CD4-positive, alpha-beta T cell treated with Interleukin-4 for 4 hours (primary cell): ENCODE measurements around the gene CYBC1.

ENCODE experiments used
- DNase-seq: peaks from one replicate; pipeline ENCODE4 v3.0.0-alpha.2; 2020

Gene CYBC1

DNA sequence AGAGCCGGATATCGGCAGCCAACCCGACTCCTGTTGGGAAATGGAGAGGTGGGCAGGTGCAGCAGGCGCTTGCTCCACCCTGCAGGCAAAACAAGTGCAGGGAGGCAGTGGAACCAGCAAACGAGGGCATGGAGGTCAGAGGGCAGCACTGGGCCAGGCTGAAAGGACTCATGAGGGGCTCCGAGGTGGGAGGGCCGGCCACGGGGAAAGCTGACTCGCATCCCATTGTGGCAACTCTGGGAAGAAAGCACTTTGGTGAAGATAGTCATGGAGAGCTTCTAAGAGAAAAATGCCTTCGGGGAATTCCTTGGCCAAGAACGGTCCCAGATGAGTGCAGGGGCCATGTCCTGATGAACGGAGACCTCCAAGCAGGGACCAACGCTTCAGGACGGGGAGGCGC, 4.4 kb downstream of the CYBC1 start:
- DNase-seq, result no peak

DNA sequence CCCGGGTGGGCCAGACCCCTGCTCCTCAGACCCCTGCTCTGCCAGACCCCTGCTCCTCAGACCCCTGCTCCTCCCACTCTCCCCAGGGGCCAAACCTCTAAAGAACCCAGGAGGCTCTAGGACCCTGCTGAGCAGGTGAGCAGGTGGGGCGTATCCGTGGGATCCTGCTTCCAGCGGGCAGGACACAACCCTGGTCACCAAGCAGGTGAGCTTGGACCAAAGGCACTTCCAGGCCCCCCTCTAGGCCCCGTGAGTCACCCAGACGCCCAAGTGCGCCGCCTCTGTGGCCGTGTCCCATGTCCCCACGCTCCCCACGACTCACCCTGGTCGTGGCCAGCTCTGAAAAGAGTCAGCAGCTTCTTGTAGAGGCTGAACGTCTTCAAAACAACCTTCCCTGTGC, 5.0 kb downstream of the CYBC1 start:
- DNase-seq, result no peak

DNA sequence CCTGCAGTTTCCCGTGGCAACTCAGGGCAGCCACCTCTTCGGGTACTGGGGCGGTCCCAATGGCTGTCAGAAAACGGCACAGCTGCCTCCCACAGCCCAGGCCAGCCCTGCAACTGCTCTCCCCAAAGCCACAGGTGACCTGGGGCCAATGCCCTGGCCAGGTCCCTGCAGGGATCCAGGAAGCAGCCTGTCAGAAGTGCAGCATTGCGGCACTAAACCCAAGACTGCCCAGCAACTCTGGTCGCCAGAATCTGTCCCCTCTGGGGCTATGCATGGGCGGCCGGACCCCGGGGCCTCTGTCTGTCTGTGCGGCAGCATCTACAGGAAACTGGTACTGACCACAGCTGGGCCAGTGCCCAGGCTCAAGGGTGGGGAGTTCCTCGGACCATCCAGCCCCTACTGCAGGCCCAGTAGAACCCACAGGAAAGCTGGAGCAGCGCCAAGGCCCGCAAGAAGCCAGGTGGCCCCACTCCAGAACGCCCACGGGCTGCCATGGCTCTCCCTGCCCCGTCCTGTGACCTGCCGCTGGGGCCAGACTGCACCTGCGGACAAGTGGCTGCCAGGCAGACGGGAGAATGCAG, 5.5 kb downstream of the CYBC1 start:
- no peak for DNase-seq

DNA sequence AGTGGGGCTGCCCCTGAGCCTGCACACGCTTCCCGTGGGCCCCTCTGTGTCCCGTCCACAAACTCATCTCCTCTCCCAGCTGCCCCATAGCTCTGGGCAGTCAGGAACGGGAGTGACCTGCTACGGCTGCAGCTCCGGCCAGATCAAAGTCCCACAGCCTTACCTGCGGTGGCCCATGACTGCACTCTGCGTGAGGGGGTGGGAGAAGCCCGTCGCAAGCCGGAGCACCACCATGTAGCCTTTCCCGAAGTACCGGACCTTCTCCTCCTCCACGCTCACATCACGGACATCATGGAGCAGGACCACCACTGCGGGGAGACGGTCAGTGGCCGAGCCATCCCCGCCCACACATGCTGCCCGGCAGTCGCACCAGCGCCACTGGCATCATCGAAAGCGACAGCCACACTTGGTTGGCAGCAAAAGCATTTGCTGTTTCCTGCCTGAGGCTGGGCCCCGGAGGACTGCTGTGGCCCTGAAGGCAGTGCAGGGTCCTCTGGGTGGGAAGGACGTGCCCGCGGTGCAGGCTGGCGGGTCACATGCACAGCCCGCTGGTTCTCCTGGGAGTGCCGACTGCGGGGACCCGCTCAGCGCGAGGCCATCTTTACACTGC, 6.2 kb downstream of the CYBC1 start:
- DNase-seq, result no peak

DNA sequence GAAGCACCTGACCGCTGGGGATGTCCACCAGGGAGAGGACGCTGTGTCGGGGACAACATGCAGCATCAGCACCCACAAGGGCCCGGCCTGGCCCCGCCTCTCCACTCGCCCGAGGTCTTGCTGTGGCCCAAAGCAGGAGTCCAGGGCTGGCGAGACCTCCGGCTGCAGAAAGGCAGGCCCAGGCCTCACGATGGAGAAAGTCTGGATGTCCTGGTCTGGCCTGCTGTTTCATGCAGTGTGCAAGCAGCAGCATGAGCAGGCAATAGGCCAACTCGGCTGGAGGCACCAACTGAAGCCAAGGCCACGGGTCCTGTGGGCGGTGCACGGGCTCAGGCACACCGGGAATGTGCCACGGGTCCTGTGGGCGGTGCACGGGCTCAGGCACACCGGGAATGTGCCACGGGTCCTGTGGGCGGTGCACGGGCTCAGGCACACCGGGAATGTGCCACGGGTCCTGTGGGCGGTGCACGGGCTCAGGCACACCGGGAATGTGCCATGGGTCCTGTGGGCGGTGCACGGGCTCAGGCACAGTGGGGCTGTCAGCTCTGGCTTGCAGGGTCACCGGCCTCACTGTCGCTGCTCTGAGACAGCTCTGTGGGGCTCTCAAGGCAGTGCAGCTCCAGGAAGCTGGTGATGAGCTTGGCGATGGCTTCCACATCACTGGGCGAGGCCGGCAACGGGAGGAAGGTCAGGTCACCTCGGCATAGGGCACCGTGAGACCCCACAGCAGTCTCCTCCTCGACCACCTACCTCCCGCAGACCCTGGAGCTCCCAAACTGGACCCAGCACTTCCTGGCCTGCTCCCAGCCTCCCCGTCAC, 6.9 kb downstream of the CYBC1 start:
- DNase-seq, result no peak

DNA sequence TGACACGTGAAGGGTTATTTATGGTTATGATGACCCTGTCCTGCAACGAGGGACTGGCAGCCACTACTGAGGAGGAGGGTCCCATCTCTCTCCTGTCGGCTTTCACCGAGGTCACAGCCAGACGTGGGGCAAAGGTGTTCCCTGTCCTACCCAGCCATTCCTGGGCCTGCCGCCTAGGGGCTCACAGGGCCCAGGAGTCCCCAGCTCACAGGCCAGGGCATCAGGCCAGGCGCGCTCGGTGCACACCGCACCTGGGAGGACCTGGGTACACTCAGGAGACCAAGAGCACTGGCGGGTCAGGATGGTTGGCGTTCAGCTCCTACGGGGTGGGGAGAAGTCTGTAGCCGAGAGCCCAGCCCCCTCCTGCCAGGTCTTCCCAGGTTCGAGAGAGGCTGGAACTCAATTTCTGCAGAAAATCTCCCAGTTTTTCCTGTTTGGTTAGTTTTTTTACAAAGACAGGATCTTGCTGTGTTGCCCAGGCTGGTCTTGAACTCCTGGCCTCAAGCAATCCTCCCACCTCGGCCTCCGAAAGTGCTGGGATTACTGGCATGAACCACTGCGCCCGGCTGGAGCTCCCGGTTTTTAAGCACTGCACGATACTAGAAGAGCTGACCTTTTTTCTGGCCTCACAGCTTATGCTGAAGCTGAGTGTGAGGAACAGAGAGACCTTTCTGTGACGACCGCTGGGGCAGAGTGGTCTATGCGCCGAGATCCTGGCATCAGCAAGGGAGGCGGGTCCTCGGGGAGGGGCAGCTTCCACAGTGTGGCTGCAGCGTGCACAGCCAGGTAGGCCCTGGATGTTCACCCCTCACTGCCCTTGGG, 7.7 kb downstream of the CYBC1 start:
- no peak for DNase-seq

DNA sequence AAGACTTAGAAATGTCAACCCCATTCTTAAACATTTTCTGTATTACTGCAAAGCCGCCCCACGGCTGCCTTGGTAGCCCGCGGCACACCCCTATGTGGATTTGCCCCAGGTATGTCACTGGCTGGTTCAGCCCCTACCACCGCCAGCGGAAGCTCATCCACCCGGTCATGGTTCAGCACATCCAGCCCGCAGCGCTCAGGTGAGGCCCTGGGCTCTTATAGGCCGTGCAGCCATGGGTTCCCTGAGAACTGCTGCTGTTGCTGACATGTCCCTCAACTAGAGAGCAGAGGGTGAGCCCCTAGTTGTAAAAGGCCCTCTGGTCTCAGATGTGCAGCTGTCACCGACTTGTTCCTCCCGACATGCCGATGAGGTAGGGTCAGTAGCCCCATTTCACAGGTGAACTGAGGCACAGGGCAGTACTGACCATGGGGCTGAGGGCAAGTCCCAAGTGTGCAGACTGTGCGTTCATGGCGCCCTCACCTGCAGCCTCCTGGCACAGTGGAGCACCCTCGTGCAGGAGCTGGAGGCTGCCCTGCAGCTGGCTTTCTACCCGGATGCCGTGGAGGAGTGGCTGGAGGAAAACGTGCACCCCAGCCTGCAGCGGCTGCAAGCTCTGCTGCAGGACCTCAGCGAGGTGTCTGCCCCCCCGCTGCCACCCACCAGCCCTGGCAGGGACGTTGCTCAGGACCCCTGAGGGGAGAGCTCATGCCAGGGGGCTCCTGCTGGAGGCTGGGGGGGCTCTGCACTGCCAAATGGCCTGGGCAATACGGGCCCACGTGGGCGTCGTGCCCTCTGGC, 8.7 kb downstream of the CYBC1 start:
- DNase-seq, result no peak

DNA sequence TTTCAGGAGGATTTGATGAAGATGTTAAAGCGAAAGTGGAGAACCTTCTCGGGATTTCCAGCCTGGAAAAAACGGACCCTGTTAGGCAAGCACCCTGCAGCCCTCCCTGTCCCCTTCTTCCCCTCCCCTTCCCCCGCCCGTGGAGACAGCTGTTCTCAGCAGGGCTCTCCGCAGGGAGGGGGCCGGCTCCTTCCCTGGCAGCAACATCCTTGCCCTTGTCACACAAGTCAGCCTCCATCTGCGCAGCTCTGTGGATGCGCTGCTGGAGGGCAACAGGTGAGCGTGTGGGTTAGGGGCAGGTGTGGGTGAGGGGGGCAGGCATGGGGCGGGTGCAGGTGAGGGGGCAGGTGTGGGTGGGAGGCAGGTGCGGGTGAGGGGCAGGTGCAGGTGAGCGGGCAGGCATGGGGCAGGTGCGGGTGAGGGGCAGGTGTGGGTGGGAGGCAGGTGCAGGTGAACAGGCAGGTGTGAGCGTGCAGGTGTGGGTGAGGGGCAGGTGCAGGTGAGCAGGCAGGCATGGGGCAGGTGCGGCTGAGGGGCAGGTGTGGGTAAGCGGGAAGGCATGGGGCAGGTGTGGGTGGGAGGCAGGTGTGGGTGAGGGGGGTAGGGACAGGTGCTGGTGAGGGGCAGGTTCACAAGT, 9.4 kb downstream of the CYBC1 start:
- no peak for DNase-seq

DNA sequence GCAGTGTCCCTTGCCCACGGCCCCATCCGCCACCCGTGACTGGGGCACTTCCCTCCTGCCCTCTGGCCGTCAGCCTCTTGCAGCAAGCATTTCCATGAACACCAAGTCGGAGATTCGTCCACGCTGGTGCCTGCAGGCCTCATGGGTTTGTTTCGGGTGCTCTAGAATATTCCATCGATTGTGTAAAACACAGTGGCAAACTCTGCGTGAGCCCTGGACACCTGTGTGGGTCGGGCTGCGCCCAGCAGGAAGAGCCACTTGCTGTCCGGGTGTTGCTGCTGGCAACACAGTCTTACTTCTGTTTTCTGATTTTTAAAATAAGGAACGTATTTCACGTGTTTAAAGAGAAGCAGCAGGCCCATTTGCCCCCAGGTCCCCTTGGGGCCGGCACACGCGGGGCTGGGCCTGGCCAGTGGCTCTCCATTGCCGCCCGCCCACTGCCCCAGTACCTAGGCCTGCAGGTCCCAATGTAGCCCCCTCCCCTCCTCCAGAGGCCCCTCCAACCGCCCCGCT, 10.0 kb downstream of the CYBC1 start:
- DNase-seq, result no peak

DNA sequence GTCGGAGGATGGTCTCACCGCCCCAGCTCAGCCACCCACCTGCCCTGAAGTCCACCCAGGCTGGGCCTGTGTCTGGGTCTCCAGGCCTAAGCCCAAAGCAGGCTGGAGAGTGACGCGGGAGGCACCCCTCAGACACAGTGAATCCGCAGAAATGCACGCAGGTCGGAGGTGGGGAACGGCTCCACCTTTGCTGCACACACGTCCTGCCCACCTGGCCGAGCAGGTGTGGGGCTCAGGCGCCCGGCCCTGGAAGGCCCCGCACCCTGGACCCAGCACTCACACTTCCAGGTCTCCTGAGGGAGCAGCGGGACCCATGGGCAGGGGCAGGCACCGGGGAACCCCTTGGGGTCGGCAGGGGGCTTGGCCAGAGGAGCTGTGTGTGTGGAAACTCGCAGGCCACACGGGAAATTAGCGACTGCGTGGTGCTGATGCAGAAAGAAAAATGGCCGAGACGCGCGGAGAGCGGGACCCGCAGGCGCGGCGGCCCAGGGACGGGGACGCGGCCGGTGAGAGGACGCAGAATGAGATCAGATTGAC, 10.7 kb downstream of the CYBC1 start:
- DNase-seq, result no peak

DNA sequence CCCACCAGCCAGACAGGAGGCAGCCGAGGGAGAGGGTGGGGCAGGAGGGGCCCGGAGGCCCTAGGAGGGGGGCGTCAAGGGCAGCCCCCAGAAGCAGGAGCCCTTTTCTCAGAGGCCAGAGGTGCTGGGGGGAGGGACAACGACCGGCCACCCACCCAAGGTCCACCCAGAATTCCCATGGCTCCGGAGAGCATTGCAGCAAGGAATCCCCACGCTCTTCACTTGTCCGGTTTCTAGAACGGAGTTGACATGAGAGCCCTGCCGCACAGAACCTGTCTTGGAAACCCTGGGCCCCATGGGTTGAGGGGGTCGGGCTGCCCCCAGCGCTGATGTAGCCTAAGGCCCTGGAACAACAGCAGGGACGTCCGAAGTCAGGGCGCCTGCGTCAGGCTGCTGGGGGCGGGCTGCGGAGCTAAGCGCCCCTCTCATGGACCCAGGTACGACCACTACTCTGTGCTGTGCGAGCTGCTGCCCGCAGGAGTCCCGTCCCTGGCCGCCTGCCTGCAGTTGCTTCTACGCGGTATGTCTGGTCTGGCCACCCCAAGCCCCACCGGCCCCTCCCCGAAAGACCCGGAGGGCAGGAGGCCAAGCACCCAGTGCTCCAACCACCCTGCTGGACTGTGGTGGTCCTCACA, 11.2 kb downstream of the CYBC1 start:
- no peak for DNase-seq

DNA sequence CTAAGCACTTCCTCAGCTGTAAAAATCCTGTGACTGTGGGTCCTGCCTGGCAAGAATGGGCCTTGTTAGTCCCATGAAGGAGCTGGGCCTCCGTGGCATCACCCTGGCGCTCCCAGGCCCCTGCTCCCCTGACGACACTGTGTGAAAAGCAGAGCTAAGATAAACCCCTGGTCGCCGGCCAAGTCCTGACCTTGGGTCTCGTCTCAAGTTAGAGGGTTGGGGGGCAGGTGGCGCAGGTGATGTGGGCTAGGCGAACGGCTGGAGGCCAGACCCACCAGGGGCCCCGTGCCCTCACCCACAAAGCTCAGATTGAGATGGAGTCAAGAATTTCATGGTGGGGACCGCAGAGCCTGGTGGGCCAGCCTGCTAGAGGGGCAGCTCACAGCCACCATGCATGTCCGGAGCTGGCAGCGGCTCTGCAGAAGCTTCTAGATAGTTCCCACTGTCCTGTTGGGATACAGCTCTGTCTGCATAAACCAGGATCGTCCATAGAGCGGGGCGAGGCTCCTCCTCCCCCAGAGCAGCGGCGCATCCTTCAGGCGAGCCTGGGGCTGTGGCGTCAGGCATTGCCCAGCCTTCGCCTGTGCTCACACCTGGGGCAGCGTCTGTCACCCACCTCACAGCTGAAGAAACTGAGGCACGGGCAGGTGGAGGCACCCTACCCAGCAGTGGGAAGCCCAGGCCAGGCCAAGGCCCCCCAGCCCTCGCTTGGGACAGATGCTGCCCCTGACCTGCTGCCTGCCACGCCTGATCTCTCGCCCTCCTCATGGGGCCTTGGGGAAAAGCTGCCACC, 12.0 kb downstream of the CYBC1 start:
- no peak for DNase-seq

DNA sequence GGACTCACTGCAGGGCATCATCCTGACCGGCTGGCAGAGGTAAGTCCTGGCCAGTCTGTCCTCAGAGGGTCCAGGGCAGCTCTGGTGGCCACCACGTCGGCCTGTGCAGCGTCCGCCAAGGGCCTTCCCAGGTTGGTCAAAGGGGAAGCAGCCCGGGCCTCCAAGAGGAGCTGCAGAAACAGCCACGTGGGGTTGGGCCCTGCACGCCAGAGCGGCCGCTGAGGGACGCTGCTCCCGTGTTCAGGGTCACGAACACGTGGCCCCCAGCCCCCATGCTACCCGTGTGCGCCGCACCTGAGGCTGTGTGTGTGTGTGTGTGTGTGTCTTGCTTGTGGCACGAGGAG, 13.3 kb downstream of the CYBC1 start:
- no peak for DNase-seq

DNA sequence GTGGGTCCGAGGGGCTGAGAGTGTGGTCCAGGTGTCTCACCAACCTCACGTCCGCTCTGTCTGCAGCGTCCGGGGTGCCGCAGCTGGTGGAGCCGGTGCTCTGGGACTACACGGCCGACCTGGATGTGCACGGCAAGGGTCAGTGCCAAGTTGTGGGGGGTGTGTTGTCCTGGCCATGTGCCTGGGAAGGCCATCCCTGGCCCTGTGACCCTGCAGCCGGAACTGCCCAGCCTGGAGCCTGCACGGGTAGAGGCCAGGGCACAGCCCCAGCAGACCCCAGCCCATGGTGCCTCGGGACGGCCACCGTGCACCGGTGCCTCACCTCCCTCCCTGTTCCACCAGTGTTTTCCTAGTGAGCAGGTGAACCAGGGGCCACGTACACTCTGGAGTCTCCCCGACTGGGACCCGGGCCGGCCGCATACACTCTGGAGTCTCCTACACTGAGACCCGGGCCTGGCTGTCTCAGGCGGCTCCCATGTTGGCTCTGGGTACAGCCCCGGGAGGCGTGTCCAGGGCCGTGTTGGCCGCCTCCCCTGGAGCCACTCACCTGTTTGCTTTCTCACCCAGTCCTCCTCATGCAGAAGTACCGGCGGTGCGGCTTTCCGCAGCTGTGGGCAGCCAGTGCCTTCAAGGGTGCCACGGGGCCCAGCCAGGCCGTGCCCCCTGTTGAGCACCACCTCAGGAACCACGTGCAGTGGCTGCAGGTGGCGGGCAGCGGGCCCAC, 13.8 kb downstream of the CYBC1 start:
- no peak for DNase-seq

DNA sequence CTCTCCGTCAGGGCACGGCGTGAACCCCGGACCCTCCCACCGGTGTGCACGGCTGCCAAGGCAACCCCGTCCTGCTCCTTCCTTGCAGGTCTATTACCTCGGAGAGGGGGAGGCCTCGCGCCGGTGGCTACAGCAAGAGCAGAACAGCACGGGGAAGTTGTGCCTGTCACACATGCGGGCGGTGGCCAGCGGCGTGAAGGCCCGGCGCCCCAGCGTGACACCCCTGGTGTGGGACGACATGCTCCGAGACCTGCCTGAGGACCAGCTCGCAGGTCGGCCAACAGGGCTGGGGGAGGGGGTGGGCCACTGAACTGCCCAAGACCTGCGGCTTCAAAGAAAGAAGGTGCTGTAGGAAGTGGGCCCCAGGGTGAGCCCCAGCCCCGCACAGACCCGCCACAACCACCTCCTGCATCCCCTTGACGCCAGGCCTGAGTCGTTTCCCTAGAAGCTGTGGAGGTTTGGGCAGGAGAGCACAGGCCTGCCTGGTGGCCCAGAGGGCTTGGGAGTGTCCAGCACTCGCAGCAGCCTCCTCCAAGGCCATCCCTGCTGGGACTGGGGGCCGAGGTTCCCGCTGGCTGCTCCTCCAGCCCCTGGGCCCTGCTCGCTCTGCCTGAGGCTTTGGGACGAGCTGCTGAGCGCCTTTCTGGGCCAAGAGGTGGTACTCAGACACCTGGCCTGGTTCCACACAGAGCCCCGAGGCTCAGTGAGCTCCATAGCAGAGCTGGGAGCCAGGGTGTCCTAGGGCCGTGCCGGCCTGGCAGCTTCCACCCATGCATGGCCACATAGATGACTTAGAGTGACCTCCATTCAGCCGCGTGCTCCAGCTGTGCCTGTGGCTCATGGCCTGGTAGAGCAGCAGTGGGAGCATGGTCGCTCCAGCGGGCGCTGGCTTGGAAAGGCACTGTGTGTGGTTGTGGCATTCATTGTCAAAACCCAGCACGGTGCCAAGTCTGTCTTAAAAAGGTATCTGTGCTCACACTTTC, 14.7 kb downstream of the CYBC1 start:
- no peak for DNase-seq

DNA sequence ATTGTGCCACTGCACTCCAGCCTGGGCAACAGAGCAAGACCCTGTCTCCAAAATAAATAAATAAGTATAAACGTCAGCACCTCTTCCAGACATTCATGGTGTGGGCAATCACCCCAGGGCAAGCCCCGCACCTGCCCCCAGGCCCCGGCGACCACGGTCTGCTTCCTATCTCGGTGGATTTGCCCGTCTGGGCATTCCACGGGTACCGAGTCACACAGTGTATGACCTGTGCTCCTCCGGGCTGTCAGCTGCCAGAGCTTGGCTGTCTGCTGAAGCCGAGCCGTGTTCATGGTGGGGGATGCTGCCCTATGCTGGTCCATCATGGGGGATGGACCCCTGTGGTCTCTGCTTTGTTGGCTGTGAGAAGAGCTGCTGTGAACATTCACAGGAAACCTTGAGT, 15.4 kb downstream of the CYBC1 start:
- no peak for DNase-seq

DNA sequence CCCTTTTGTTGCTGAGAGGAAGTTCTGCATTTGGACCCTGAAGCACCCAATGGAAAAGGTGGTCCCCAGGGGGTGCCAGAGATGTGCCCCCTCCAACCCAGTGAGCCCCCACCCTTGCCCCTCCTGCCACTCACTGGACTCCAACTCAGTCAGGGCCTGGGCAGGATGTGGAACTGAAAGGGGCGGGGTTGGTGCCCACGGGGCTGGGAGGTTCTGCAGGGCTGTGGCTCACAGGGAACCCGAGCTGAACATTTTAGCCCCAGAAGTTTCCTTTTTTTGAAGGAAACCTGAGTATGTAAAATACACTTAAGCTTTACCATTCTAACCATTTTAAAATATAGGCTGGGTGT, 16.4 kb downstream of the CYBC1 start:
- DNase-seq, result peak; percentile 27

DNA sequence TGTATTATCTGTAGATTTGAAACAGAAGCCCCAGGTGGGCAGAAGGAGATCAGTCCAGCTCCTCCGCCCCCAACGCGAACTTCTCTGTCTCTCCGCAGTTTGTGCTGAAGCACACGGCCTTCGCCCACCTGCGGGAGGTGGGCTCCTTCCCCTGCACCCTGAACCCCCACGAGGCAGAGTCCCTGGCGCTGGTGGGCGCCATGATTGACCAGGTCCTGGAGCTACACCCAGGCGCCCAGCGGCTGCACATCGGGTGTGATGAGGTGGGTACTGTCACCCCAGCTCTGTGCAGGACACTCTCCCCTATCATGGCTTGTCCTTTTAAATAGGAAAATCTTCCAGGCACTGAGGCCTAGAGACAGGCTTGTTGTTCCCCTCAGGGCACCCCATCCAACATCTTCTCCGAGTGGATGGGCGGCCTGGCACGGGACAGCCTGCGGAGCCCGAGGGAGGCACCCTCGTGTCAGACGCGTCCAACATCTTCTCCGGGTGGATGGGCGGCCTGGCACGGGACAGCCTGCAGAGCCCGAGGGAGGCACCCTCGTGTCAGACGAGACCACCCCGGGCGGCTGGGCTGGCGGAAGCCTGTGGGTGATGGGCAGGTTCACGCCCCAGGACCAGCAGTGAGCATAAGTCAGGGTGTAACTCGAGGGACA, 16.9 kb downstream of the CYBC1 start:
- no peak for DNase-seq
